Panc1 (cell line): ENCODE measurements around the gene HMGB1.

Experiments used
- CTCF ChIP-seq: fragments of 450-650 bp; IDR thresholded peaks from 2 replicates; pipeline ENCODE4 v1.5.1; 2017; ENCODE audit warnings: mild to moderate bottlenecking
- POLR2AphosphoS5 ChIP-seq: IDR thresholded peaks from 2 replicates; pipeline ENCODE4 v1.6.1; 2012; ENCODE audit warnings: mild to moderate bottlenecking, low read depth, low read length, moderate library complexity
- TF ChIP-seq, protein P1 (sequence below), 2 experiments: IDR thresholded peaks; 2 replicates each; pipeline ENCODE4 v1.6.1; 2011 to 2012; ENCODE audit warnings: low read depth in 2 of 2, control low read depth in 1 of 2, low read length in 1 of 2, mild to moderate bottlenecking in 1 of 2, moderate library complexity in 1 of 2; ENCODE audit not compliant: insufficient read depth in 1 of 2

DNA sequence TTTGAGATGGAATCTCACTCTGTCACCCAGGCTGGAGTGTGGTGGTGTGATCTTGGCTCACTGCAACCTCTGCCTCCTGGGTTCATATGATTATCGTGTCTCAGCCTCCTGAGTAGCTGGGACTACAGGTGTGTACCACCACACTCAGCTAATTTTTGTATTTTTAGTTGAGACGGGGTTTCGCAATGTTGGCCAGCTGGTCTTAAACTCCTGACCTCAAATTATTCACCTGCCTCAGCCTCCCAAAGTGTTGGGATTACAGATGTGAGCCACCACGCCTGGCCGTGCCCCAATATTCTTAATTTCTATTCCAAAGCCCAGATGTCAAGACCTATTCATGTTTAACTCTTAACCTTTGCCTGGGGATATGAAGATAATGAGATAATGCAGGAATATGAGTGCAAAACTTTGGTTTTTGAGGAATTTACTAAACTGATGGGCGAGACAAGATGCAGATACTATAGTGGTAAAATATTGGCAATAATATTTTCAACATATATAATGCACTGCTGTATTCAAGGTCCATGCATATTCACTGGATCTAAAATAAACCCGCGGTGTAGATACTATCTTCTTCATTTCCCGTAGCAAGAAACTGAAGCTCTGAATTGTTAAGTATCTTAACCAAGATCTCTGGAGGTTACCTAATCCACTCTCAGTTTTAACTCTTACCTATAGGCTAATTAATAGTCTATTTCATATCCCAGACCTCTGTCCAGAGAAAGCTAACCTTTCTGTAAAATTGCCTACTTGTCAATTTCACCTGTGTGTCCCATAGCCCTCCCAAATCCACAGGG is 43.7 kb upstream of the HMGB1 start:
- no peak for TF ChIP-seq CTCF
- TF ChIP-seq, protein P1, sequence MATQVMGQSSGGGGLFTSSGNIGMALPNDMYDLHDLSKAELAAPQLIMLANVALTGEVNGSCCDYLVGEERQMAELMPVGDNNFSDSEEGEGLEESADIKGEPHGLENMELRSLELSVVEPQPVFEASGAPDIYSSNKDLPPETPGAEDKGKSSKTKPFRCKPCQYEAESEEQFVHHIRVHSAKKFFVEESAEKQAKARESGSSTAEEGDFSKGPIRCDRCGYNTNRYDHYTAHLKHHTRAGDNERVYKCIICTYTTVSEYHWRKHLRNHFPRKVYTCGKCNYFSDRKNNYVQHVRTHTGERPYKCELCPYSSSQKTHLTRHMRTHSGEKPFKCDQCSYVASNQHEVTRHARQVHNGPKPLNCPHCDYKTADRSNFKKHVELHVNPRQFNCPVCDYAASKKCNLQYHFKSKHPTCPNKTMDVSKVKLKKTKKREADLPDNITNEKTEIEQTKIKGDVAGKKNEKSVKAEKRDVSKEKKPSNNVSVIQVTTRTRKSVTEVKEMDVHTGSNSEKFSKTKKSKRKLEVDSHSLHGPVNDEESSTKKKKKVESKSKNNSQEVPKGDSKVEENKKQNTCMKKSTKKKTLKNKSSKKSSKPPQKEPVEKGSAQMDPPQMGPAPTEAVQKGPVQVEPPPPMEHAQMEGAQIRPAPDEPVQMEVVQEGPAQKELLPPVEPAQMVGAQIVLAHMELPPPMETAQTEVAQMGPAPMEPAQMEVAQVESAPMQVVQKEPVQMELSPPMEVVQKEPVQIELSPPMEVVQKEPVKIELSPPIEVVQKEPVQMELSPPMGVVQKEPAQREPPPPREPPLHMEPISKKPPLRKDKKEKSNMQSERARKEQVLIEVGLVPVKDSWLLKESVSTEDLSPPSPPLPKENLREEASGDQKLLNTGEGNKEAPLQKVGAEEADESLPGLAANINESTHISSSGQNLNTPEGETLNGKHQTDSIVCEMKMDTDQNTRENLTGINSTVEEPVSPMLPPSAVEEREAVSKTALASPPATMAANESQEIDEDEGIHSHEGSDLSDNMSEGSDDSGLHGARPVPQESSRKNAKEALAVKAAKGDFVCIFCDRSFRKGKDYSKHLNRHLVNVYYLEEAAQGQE (IDR thresholded peaks at IDR 0.05; ENCODE audit: insufficient read depth in 1 of 2, low read depth in 2 of 2, low read length in 1 of 2), result no peak
- no peak for TF ChIP-seq POLR2AphosphoS5
